Non-pigmented ciliary epithelial cell (primary cell): Measurements from ENCODE around the gene COMT.

ENCODE experiments used
- DNase-seq: peaks from one replicate; pipeline ENCODE4 v3.0.0-alpha.2; 2010; ENCODE audit warnings: low read depth

The COMT gene

DNA sequence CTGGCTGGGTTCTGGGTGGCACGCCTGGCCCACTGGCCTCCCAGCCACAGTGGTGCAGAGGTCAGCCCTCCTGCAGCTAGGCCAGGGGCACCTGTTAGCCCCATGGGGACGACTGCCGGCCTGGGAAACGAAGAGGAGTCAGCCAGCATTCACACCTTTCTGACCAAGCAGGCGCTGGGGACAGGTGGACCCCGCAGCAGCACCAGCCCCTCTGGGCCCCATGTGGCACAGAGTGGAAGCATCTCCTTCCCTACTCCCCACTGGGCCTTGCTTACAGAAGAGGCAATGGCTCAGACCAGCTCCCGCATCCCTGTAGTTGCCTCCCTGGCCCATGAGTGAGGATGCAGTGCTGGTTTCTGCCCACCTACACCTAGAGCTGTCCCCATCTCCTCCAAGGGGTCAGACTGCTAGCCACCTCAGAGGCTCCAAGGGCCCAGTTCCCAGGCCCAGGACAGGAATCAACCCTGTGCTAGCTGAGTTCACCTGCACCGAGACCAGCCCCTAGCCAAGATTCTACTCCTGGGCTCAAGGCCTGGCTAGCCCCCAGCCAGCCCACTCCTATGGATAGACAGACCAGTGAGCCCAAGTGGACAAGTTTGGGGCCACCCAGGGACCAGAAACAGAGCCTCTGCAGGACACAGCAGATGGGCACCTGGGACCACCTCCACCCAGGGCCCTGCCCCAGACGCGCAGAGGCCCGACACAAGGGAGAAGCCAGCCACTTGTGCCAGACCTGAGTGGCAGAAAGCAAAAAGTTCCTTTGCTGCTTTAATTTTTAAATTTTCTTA, 27.8 kb downstream of the COMT start:
- DNase-seq = no peak

DNA sequence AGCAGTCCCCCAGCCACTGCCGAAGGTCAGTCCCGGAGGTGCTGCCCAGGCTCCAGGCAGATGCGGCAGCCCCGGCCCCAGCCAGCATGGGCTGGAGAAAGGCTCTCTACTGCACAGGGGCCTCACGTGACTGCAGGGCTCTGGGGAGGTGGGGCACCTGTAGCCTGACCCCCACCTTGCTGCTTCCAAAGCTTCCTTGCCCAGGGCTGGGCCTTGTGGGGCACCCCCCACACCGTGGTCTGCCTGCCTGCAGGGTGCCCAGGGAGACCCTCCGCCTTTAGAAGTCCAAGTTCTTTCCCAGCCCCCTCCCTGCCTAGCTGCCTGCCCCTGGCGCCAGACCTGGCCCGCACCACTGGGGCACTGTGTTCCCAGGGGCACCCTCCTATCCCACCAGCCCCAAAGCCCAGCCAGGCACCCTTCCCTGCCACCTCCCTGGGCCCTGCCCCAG, 28.5 kb downstream of the COMT start:
- no peak for DNase-seq

GRCh38 chr22:19970479-19971275, 29.1 kb downstream of the COMT start:
- no peak for DNase-seq

DNA sequence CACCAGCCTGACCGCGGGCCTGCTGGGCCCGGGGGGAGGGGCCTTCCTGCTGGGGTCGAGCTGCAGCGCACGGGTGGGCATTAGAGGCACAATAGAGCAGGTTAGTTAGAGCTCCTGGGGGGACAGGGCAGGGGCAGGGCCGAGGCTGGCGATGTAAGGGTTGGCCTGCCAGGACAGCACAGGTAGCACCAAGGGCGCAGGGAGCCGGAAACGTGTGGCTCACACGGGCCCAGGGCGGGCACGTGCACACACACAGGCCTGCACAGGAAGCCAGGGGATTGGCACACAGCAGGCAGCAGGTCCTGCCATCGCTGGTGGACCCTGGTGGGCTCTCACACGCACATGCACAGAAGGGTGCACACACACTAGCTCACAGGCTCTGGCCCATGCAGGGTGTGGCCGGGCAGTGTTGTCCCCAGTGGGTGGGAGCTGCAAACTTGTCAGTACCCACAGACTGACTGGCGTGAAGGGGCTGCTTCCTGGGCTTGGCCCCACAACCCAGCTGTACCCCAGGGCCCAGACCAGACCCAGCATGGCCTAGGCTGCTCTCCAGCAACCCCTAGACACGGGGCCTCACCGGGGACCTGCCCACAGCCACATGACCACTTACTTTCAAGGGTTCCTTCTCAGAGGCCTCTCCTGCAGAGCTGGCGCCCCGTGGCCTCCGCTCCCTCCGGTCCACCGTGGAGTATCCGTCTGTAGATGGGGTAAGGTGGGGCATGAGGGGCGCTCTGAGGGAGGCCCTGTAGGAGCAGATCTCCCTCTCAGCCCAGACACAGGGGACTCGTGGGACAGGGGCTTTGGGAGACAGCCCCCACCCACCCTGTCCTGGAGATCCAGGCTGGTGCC, 29.9 kb downstream of the COMT start:
- no peak for DNase-seq

- DNase-seq = no peak
These were observed 30.7 kb downstream of the COMT start for GRCh38 chr22:19972251-19972650.

DNA sequence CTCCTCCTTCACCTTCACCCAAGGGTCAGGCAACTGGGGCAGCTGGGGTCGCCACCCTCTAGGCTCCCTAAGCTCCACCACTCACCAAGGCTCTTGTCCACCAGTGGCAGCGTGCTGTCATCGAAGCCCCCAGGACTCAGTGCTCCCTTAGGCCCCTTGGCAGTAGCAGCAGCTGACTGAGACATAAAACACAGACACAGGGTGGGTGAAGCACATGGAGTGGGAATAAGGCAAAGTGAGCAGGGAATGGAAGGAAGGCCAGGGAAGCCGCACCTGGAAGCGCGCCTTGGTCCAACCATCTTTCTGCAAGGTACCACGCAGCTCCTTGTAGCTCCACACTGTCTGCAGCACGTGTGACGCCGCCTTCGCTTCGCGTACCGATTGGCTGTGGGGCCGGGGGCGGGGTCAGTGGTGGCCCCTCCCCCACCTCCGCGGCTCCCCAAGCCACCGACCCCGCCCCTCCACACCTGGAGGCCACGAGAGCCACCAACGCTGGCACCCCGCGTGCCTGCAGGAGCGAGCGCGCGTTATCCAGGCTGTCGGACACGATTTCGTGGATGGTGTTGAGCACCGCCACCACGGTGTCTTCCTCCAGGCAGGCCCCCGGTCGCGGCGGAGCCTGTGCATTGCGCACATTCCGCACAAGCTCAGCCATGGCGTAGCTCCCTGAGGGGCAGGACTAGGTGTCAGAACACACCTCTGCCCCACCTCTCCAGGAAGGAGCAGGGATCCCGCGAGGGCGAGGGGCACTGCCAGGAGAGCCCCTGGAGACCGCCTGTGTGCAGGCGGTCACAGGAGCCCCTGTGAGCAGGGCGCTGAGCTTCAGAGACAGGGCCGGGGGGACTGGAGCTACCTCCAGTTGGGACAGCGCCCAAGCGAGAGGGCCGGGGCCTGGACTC, 31.3 kb downstream of the COMT start:
- no peak for DNase-seq

- DNase-seq = no peak
These were observed 32.1 kb downstream of the COMT start for GRCh38 chr22:19973551-19974267.

- DNase-seq = no peak
These were observed 32.8 kb downstream of the COMT start for GRCh38 chr22:19974268-19974861.

DNA sequence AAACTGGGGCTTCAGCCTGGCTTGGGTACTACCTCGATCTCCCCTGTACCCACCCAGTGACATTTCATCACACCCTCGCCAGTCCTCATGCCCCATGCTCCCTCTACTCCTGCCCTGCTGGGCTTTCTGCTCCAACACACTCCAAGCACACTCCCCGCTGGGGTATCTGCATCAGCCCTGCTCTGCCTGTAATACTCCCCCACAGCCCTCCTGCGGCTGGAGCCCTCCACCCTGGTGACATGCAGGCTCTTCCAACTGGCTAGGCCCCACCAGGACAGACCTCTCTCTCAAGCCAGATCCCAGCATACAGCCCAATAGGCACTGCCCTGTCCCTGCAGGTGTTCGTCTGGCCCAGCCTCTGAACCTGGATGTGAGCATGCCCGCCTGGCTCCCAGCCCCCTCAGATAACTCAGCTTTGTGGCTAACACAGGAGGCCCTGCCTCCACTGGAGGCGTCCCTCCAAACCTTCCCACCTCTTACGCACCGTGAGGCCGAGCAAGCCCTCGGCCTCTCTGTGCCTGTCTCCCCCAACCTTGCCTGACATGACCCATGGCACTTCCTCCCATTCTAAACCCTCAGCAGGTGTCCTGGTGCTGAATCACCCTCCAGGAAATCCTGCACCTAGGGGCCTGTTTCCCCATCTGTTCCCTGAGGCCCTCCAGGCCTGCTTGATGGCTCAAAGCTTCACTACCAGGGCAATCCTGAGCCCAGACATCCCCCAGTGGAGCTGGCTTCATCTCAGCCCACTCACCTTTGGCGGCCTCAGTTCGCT, 33.5 kb downstream of the COMT start:
- no peak for DNase-seq

DNA sequence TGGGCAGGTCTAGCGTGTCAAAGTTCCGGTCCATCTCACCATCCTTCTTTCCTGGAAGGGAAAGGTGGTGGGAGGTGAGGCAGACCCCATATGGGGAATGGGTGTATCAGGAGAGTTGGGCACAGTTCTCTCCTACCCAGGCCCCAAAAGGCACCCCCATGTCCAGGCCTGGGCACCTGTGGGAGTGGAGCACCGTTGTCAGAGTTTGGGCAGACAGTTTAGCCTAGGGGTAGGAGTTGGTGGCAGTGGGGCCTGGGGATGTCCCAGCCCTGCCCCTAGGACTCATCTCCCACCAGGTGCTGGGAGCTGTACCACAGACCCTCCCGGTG, 34.1 kb downstream of the COMT start:
- DNase-seq = no peak

DNA sequence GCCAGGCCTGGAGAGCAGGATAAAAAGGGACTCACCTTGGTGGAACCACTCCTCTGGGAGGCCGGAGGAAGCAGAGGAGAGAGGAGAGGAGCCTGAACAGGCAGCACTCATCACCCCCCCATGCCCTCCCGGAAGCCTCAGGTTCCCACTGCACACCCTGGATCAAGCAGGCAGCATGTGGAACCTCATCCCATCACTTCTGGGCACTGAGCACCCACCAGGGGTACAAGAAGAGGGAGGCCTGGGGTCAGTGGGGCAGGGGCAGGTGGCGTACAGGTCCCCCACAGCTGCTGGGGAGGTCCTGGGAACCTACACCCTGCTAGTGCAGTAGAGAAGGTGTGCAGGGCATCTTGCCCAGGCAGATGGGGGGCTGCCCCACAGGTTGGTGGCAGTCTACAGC, 35.1 kb downstream of the COMT start:
- DNase-seq = no peak

GRCh38 chr22:19977296-19978243, 36.0 kb downstream of the COMT start:
- DNase-seq = no peak

DNA sequence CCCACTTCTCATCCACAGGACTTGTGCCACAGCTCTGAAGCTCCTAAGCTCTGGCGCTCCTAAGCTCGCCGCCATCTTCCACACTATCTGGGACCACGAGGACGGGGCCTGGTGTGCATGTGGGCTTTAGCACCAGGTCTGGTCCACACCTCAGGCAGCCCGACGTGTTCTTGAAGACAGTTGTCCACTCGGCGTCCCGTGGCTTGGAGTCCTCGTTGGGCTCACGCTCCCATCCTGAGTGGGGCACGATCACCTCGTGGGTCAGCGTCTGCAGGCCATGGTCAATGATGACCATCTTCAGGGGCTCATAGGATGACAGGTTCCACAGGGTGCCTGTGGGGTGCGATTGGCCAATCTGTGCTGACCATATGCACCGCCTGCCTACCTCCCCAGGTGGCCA, 37.2 kb downstream of the COMT start:
- DNase-seq = no peak

- no peak for DNase-seq
These were observed 38.3 kb downstream of the COMT start for GRCh38 chr22:19979712-19980493.

- DNase-seq = no peak
These were observed 39.2 kb downstream of the COMT start for GRCh38 chr22:19980766-19981165.

DNA sequence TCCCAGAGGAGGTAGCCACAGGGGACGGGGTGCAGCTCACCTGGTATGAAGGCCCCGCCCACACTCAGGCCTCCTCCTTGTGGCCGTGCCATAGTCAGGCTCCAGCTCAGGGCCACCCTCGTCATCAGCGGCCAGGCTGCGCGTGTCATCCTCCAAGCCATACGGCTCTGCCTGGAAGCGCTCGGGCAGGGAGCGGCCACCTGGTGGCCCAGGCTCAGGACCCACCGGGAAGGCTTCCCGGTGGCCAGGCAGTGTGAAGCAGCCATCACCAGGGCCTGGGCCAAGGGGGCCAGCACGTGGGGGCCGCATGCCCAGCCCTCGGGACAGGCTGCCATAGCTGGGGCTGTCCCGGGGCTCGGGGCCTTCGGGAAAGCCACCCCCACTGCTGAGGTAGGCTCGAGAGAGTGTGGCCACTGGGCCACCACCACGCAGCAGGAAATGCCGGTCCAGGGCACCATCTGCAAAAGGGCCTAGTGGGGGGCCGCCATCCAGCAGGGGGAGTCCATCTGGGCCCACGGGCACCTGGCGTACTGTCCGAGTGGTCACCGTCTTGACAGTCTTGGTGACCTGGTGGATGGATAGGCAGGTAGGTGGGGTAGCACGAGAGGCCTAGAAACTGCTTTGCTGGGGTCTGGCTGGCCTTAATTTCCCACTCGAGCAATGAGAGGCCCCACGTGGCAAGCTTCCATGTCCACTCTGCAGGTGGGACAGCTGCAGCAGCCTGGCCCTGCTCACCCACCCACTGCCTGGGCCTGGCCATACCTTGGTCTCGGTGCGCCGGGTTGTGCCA, 39.8 kb downstream of the COMT start:
- DNase-seq = no peak
